ENCODE data around the gene HFE. TPM values are rescaled to one million over a fixed set of nuclear protein-coding genes. Genes with fewer than 3 reads are reported as not detected.

The HFE gene
- total and polyA plus RNA-seq, 2 of the 13 experiments (the other 11 are each of a cell fraction or from before 2014, with no cell fraction given), result 3.7 to 6.3 TPM

- TF ChIP-seq, protein P1, sequence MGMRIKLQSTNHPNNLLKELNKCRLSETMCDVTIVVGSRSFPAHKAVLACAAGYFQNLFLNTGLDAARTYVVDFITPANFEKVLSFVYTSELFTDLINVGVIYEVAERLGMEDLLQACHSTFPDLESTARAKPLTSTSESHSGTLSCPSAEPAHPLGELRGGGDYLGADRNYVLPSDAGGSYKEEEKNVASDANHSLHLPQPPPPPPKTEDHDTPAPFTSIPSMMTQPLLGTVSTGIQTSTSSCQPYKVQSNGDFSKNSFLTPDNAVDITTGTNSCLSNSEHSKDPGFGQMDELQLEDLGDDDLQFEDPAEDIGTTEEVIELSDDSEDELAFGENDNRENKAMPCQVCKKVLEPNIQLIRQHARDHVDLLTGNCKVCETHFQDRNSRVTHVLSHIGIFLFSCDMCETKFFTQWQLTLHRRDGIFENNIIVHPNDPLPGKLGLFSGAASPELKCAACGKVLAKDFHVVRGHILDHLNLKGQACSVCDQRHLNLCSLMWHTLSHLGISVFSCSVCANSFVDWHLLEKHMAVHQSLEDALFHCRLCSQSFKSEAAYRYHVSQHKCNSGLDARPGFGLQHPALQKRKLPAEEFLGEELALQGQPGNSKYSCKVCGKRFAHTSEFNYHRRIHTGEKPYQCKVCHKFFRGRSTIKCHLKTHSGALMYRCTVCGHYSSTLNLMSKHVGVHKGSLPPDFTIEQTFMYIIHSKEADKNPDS (CRISPR knock-in tag; IDR thresholded peaks at IDR 0.05), result no peak
- no peak for TF ChIP-seq HES4 (CRISPR knock-in tag; IDR thresholded peaks at IDR 0.05; ENCODE audit: borderline replicate concordance)
- TF ChIP-seq, protein P2, sequence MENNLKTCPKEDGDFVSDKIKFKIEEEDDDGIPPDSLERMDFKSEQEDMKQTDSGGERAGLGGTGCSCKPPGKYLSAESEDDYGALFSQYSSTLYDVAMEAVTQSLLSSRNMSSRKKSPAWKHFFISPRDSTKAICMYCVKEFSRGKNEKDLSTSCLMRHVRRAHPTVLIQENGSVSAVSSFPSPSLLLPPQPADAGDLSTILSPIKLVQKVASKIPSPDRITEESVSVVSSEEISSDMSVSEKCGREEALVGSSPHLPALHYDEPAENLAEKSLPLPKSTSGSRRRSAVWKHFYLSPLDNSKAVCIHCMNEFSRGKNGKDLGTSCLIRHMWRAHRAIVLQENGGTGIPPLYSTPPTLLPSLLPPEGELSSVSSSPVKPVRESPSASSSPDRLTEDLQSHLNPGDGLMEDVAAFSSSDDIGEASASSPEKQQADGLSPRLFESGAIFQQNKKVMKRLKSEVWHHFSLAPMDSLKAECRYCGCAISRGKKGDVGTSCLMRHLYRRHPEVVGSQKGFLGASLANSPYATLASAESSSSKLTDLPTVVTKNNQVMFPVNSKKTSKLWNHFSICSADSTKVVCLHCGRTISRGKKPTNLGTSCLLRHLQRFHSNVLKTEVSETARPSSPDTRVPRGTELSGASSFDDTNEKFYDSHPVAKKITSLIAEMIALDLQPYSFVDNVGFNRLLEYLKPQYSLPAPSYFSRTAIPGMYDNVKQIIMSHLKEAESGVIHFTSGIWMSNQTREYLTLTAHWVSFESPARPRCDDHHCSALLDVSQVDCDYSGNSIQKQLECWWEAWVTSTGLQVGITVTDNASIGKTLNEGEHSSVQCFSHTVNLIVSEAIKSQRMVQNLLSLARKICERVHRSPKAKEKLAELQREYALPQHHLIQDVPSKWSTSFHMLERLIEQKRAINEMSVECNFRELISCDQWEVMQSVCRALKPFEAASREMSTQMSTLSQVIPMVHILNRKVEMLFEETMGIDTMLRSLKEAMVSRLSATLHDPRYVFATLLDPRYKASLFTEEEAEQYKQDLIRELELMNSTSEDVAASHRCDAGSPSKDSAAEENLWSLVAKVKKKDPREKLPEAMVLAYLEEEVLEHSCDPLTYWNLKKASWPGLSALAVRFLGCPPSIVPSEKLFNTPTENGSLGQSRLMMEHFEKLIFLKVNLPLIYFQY (CRISPR knock-in tag; IDR thresholded peaks at IDR 0.05; ENCODE audit: borderline replicate concordance), result no peak; the same call in 1 of the 2 replicates
- TF ChIP-seq XBP1 (CRISPR knock-in tag; IDR thresholded peaks at IDR 0.05), result no peak
- TF ChIP-seq MXD4 (CRISPR knock-in tag; IDR thresholded peaks at IDR 0.05), result no peak
- TF ChIP-seq POGZ (CRISPR knock-in tag; IDR thresholded peaks at IDR 0.05), result no peak
- no peak for TF ChIP-seq SMAD3 (CRISPR knock-in tag; IDR thresholded peaks at IDR 0.05)
- TF ChIP-seq ZNF430 (CRISPR knock-in tag; IDR thresholded peaks at IDR 0.05), result no peak
- peak; percentile 23; the same call in 1 of the 2 replicates for TF ChIP-seq YEATS4 (CRISPR knock-in tag; IDR thresholded peaks at IDR 0.05; ENCODE audit: borderline replicate concordance)
- TF ChIP-seq, protein P3, sequence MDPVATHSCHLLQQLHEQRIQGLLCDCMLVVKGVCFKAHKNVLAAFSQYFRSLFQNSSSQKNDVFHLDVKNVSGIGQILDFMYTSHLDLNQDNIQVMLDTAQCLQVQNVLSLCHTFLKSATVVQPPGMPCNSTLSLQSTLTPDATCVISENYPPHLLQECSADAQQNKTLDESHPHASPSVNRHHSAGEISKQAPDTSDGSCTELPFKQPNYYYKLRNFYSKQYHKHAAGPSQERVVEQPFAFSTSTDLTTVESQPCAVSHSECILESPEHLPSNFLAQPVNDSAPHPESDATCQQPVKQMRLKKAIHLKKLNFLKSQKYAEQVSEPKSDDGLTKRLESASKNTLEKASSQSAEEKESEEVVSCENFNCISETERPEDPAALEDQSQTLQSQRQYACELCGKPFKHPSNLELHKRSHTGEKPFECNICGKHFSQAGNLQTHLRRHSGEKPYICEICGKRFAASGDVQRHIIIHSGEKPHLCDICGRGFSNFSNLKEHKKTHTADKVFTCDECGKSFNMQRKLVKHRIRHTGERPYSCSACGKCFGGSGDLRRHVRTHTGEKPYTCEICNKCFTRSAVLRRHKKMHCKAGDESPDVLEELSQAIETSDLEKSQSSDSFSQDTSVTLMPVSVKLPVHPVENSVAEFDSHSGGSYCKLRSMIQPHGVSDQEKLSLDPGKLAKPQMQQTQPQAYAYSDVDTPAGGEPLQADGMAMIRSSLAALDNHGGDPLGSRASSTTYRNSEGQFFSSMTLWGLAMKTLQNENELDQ (CRISPR knock-in tag; IDR thresholded peaks at IDR 0.05; ENCODE audit: borderline replicate concordance), result no peak
- TF ChIP-seq, protein P4, sequence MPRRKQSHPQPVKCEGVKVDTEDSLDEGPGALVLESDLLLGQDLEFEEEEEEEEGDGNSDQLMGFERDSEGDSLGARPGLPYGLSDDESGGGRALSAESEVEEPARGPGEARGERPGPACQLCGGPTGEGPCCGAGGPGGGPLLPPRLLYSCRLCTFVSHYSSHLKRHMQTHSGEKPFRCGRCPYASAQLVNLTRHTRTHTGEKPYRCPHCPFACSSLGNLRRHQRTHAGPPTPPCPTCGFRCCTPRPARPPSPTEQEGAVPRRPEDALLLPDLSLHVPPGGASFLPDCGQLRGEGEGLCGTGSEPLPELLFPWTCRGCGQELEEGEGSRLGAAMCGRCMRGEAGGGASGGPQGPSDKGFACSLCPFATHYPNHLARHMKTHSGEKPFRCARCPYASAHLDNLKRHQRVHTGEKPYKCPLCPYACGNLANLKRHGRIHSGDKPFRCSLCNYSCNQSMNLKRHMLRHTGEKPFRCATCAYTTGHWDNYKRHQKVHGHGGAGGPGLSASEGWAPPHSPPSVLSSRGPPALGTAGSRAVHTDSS (CRISPR knock-in tag; conservative IDR thresholded peaks at IDR 0.05), result no peak
- no peak for TF ChIP-seq ZNF616 (CRISPR knock-in tag; IDR thresholded peaks at IDR 0.05; ENCODE audit: low read depth)
- no peak for TF ChIP-seq GABPA (IDR thresholded peaks at IDR 0.05; ENCODE audit: low read depth, low read length)
- no peak for TF ChIP-seq GABPA (CRISPR knock-in tag; IDR thresholded peaks at IDR 0.05; ENCODE audit: low read depth)
- TF ChIP-seq, protein P5, sequence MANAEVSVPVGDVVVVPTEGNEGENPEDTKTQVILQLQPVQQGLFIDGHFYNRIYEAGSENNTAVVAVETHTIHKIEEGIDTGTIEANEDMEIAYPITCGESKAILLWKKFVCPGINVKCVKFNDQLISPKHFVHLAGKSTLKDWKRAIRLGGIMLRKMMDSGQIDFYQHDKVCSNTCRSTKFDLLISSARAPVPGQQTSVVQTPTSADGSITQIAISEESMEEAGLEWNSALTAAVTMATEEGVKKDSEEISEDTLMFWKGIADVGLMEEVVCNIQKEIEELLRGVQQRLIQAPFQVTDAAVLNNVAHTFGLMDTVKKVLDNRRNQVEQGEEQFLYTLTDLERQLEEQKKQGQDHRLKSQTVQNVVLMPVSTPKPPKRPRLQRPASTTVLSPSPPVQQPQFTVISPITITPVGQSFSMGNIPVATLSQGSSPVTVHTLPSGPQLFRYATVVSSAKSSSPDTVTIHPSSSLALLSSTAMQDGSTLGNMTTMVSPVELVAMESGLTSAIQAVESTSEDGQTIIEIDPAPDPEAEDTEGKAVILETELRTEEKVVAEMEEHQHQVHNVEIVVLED (CRISPR knock-in tag; IDR thresholded peaks at IDR 0.05; ENCODE audit: borderline replicate concordance), result no peak
- TF ChIP-seq SP5 (CRISPR knock-in tag; IDR thresholded peaks at IDR 0.05; ENCODE audit: borderline replicate concordance, low read depth), result no peak
- TF ChIP-seq POLR2A (IDR thresholded peaks at IDR 0.05; ENCODE audit: insufficient read depth in 1 of 2, low read depth in 2 of 2, low read length in 2 of 2), result peak in 1 of 2 experiments; percentile 40; a peak in 2 of 4 replicates
- no peak for TF ChIP-seq RAD21 (CRISPR knock-in tag; IDR thresholded peaks at IDR 0.05)
- TF ChIP-seq, protein P6, sequence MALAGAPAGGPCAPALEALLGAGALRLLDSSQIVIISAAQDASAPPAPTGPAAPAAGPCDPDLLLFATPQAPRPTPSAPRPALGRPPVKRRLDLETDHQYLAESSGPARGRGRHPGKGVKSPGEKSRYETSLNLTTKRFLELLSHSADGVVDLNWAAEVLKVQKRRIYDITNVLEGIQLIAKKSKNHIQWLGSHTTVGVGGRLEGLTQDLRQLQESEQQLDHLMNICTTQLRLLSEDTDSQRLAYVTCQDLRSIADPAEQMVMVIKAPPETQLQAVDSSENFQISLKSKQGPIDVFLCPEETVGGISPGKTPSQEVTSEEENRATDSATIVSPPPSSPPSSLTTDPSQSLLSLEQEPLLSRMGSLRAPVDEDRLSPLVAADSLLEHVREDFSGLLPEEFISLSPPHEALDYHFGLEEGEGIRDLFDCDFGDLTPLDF (CRISPR knock-in tag; IDR thresholded peaks at IDR 0.05), result no peak
Observed at GRCh38 chr6:26120807-26121140, 33.5 kb downstream of the HFE start (continued).
